GM12878 (cell line): Measurements from ENCODE around the gene RNF175. TPM values are rescaled to one million over a fixed set of nuclear protein-coding genes. Genes with fewer than 3 reads are reported as not detected.

Experiments used
- ATAC-seq: fragments of 200-7000 bp; cut with Tn5 transposase; 3 replicates; pipeline ENCODE4 v1.9.1; 2020; ENCODE audit warnings: mild to moderate bottlenecking, moderate library complexity
- BruUV-seq: library from RNA; stranded (reverse); fragments of 400-500 nt; replicated peaks from 2 replicates; lab custom pipeline; 2021; lab: Mats Ljungman, UMichigan
- CTCF ChIA-PET: fragments of 300-600 bp; sonication (Branson Sonifier 250); formaldehyde crosslinking; extraction: SDS; loops from one replicate; lab custom pipeline; 2021; ENCODE audit warnings: inconsistent platforms; lab: Yijun Ruan, JAX
- POLR2A ChIA-PET: fragments of 350-600 bp; formaldehyde crosslinking; extraction: SDS; loops from one replicate; lab custom pipeline; 2021; ENCODE audit warnings: inconsistent platforms; lab: Charles Lee
- RAD21 ChIA-PET: fragments of 300-600 bp; sonication (Branson Sonifier 250); formaldehyde crosslinking; loops from one replicate; lab custom pipeline; 2023; ENCODE audit warnings: antibody characterized with exemption; ENCODE audit not compliant: unreplicated experiment; lab: Charles Lee
- SMC1A ChIA-PET: fragments of 300-600 bp; sonication (Branson Sonifier 250); formaldehyde crosslinking; loops from one replicate; lab custom pipeline; 2023; ENCODE audit not compliant: unreplicated experiment, uncharacterized antibody; lab: Charles Lee
- DNase-seq: peaks from one replicate; pipeline ENCODE4 v3.0.0-alpha.2; 2011; ENCODE audit warnings: low read depth, low spot score
- FAIRE-seq: peaks from 3 replicates; lab custom pipeline; 2011; peaks lifted over from hg19 to GRCh38; lab: Jason Lieb, UNC
- H2AFZ ChIP-seq: 2 replicates; pipeline ENCODE4 v1.6.0; 2011; ENCODE audit warnings: low read depth, low read length, control low read depth; ENCODE audit not compliant: control insufficient read depth
- H3K27ac ChIP-seq: 2 replicates; pipeline ENCODE4 v1.5.1; 2011; ENCODE audit warnings: control low read depth; ENCODE audit not compliant: control insufficient read depth, insufficient read depth
- H3K27me3 ChIP-seq, 2 experiments: replicated peaks in 1 of 2; 2 replicates each; pipeline versions ENCODE4 v1.6.0 to v1.6.1; 2011; ENCODE audit warnings: low read length in 1 of 2; ENCODE audit not compliant: control insufficient read depth in 2 of 2, insufficient read depth in 2 of 2
- H3K36me3 ChIP-seq, 2 experiments: 2 replicates each; pipeline ENCODE4 v1.5.1; 2011; ENCODE audit warnings: low read length in 1 of 2; ENCODE audit not compliant: control insufficient read depth in 2 of 2, insufficient read depth in 2 of 2
- H3K4me1 ChIP-seq: 2 replicates; pipeline ENCODE4 v1.6.1; 2011; ENCODE audit warnings: mild to moderate bottlenecking, low read length, moderate library complexity, mixed read lengths; ENCODE audit not compliant: control insufficient read depth, insufficient read depth
- H3K4me2 ChIP-seq: 2 replicates; pipeline ENCODE4 v1.6.0; 2011; ENCODE audit warnings: control low read depth; ENCODE audit not compliant: control insufficient read depth, insufficient read depth
- H3K4me3 ChIP-seq: fragments of 200-600 bp; sonication (generic); 2 replicates; pipeline ENCODE4 v1.5.1; 2016
- H3K79me2 ChIP-seq: 2 replicates; pipeline ENCODE4 v1.6.0; 2011; ENCODE audit warnings: low read length; ENCODE audit not compliant: control insufficient read depth, insufficient read depth
- H3K9ac ChIP-seq: 2 replicates; pipeline ENCODE4 v1.8.0; 2011; ENCODE audit warnings: low read length, control low read depth, mixed read lengths; ENCODE audit not compliant: control insufficient read depth, insufficient read depth
- H3K9me3 ChIP-seq: replicated peaks from 3 replicates; pipeline ENCODE4 v1.5.1; 2011; ENCODE audit warnings: mild to moderate bottlenecking, low read length; ENCODE audit not compliant: control insufficient read depth, insufficient read depth
- H4K20me1 ChIP-seq: 2 replicates; pipeline ENCODE4 v1.6.0; 2011; ENCODE audit not compliant: control insufficient read depth, insufficient read depth
- BHLHE40 ChIP-seq, 2 experiments: fragments of 450-650 bp in 1 of 2; IDR thresholded peaks; 2 replicates each; pipeline ENCODE4 v1.6.1; 2011 to 2017; ENCODE audit warnings: low read depth in 2 of 2, borderline replicate concordance in 1 of 2, improper control_type of control experiment in 1 of 2, low read length in 1 of 2, mild to moderate bottlenecking in 1 of 2
- HDAC2 ChIP-seq: fragments of 200-600 bp; sonication (generic); IDR thresholded peaks from 2 replicates; pipeline ENCODE4 v1.6.1; 2017
- LARP7 ChIP-seq: fragments of 450-650 bp; IDR thresholded peaks from 2 replicates; pipeline ENCODE4 v1.6.1; 2017; ENCODE audit warnings: mild to moderate bottlenecking
- NFYA ChIP-seq: IDR thresholded peaks from 2 replicates; pipeline ENCODE4 v1.6.1; 2011; ENCODE audit warnings: low read depth, mild to moderate bottlenecking, low read length, improper control_type of control experiment, borderline replicate concordance
- NR2F1 ChIP-seq: fragments of 450-650 bp; conservative IDR thresholded peaks from 2 replicates; pipeline ENCODE4 v1.6.1; 2017; ENCODE audit warnings: mild to moderate bottlenecking
- PAX8 ChIP-seq: fragments of 450-650 bp; IDR thresholded peaks from 2 replicates; pipeline ENCODE4 v1.6.1; 2017; ENCODE audit warnings: mild to moderate bottlenecking, moderate library complexity
- SMAD1 ChIP-seq: fragments of 450-650 bp; IDR thresholded peaks from 2 replicates; pipeline ENCODE4 v1.6.1; 2018; ENCODE audit warnings: mild to moderate bottlenecking, low read depth; ENCODE audit not compliant: partially characterized antibody
- ZNF384 ChIP-seq: IDR thresholded peaks from 2 replicates; pipeline ENCODE4 v1.6.1; 2012; ENCODE audit warnings: low read depth, mild to moderate bottlenecking, low read length, improper control_type of control experiment, borderline replicate concordance
- WGBS: methylation state at CpG from one replicate; pipeline ENCODE4 v1.1.6; 2016; ENCODE audit warnings: low lambda C conversion rate; ENCODE audit not compliant: insufficient replicate concordance, insufficient coverage; ENCODE audit errors: missing lambda C conversion rate; 5-methylcytosine and 5-hydroxymethylcytosine counted together
- in situ Hi-C: fragments of 300-500 bp; cut with MboI; formaldehyde crosslinking; loops from 9 replicates; pipeline ENCODE4 v1.14.3; 2018; ENCODE audit warnings: mixed read lengths
- intact Hi-C: fragments of 100-400 bp; cut with micrococcal nuclease; formaldehyde crosslinking; loops from one replicate; pipeline ENCODE4 v1.14.2; 2022; ENCODE audit not compliant: unreplicated experiment
- polyA plus RNA-seq, 11 experiments: library from polyadenylated mRNA; depleted of rRNA in 4 of 11; unstranded in 6 of 11; stranded (reverse) in 5 of 11; fragments of >200 nt; fragmentation: Nextera tagmentation in 4 of 11; fragmentation: Illumina TruSeq in 1 of 11; extraction: Ambion mirVana in 4 of 11; extraction: Trizol in 1 of 11; gene quantifications; 1 replicate in 1 of 11; 2 replicates in 10 of 11; pipeline versions ENCODE4 v1.2.1 to v1.2.3, GENCODE V29; 2011 to 2016; ENCODE audit warnings: inconsistent platforms in 2 of 11, missing spikeins in 2 of 11, low read depth in 1 of 11
- total RNA-seq, 4 experiments: library from RNA; depleted of rRNA in 3 of 4; stranded (reverse); fragments of >200 nt in 3 of 4; fragmentation: Illumina TruSeq in 1 of 4; extraction: Trizol in 1 of 4; gene quantifications; 2 replicates each; pipeline versions ENCODE4 v1.2.1 to v1.2.3, GENCODE V29; 2013 to 2021
- TF ChIP-seq, protein P1 (sequence below): fragments of 450-650 bp; IDR thresholded peaks from 2 replicates; pipeline ENCODE4 v1.6.1; 2018; ENCODE audit warnings: borderline replicate concordance, mild to moderate bottlenecking; ENCODE audit not compliant: partially characterized antibody
- TF ChIP-seq, protein P2 (sequence below): fragments of 450-650 bp; IDR thresholded peaks from 2 replicates; pipeline ENCODE4 v1.6.1; 2018; ENCODE audit warnings: mild to moderate bottlenecking, low read depth, moderate library complexity; ENCODE audit not compliant: partially characterized antibody
- TF ChIP-seq, protein P3 (sequence below): IDR thresholded peaks from 2 replicates; pipeline ENCODE4 v1.6.1; 2011; ENCODE audit warnings: borderline replicate concordance, low read depth, mild to moderate bottlenecking, moderate library complexity, low read length; ENCODE audit not compliant: insufficient read depth, poor library complexity, severe bottlenecking
- TF ChIP-seq, protein P4 (sequence below): IDR thresholded peaks from 2 replicates; pipeline ENCODE4 v1.6.1; 2011; ENCODE audit warnings: low read depth, low read length, improper control_type of control experiment, borderline replicate concordance
- TF ChIP-seq, protein P5 (sequence below): IDR thresholded peaks from 2 replicates; pipeline ENCODE4 v1.6.1; 2011; ENCODE audit warnings: borderline replicate concordance, low read depth, mild to moderate bottlenecking, moderate library complexity, mixed read lengths, low read length; ENCODE audit not compliant: insufficient read depth; ENCODE audit errors: extremely low read length

Gene RNF175
- total and polyA plus RNA-seq, 10 of the 15 experiments (the other 5 are each of a cell fraction or from before 2014, with no cell fraction given): not detected

DNA sequence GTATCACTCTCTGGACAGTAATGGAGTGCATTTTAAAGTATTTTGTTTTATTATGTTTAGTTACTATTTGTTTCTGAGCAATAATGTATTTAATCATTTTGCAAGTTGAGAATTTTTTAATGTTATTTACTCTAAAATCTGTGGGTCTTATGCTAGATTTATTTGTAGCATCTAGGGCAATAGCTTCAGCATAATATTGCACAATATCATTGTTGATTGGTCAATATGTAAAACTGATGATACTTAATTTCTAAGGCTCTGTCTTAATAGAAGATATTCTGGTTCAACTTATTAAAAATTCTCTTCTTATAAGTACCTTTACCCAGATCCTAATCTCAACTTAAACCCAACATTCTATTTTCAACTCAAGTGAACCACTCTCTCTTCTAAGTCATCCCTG lies 17.6 kb upstream of the RNF175 start (continued):
- TF ChIP-seq NR2F1: no peak

DNA sequence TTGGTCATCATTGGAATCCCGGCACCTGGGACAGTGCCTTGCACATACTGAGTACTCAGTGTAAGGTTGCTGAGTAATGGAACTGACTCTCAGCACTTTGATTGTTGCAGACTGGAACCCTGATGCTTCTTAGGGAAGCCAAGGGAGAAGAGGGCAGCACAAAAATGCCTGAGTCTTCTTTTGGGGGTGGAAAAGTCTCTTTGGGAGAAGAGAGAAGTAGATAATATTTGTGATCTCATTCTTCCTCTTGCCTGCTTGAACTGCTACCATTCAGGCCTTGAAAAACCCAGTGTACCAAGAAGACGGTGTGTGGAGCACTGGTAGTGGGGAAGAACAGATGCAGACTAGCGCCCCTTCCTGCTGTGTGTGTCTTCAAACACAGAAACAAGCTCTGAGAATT lies 16.8 kb upstream of the RNF175 start:
- H3K27me3 ChIP-seq: peaks cover 0 to 3% of the 10 kb centered on the region in 2 experiments; a peak in 1 of 4 replicates
- intact Hi-C loops (loop anchor here (10.0 kb wide), 1 partner anchor 848 kb away; no protein-coding TSS in a partner anchor), in situ Hi-C loops (no loop called here)
- 1% methylated on average over 3 of the region's 3 CpGs for WGBS
- no peaks in the 10 kb centered on the region for H3K79me2 ChIP-seq
- BruUV-seq: no TSS peak
- FAIRE-seq (no peak), DNase-seq (no peak), ATAC-seq (no peak)
- no peaks in the 10 kb centered on the region for H4K20me1 ChIP-seq
- ChIA-PET CTCF (interaction anchor here (1.0 kb wide), 1 partner anchor 10 kb away, joined by 4 read pairs; no protein-coding TSS in a partner anchor), POLR2A (no interaction called here), SMC1A (interaction anchor here (0.8 to 1.0 kb wide), 2 partner anchors 13 to 19 kb away, joined by 3 to 4 read pairs; no protein-coding TSS in a partner anchor), RAD21 (no interaction called here)
- H3K4me1 ChIP-seq: 0 out of 2 replicates have a peak, but pooled peaks cover 3% of the 10 kb centered on the region
- no peak overlapping the region for H3K27ac ChIP-seq
- no peak overlapping the region for H3K9ac ChIP-seq
- no peaks in the 10 kb centered on the region for H3K36me3 ChIP-seq
- no peaks in the 10 kb centered on the region; the same call in 2 of the 3 replicates for H3K9me3 ChIP-seq
- H2AFZ ChIP-seq: no peak overlapping the region
- no peak overlapping the region for H3K4me3 ChIP-seq
- no peak overlapping the region for H3K4me2 ChIP-seq
- TF ChIP-seq HDAC2: no peak
- TF ChIP-seq, protein P1, sequence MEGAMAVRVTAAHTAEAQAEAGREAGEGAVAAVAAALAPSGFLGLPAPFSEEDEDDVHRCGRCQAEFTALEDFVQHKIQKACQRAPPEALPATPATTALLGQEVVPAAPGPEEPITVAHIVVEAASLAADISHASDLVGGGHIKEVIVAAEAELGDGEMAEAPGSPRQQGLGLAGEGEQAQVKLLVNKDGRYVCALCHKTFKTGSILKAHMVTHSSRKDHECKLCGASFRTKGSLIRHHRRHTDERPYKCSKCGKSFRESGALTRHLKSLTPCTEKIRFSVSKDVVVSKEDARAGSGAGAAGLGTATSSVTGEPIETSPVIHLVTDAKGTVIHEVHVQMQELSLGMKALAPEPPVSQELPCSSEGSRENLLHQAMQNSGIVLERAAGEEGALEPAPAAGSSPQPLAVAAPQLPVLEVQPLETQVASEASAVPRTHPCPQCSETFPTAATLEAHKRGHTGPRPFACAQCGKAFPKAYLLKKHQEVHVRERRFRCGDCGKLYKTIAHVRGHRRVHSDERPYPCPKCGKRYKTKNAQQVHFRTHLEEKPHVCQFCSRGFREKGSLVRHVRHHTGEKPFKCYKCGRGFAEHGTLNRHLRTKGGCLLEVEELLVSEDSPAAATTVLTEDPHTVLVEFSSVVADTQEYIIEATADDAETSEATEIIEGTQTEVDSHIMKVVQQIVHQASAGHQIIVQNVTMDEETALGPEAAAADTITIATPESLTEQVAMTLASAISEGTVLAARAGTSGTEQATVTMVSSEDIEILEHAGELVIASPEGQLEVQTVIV: no peak
- TF ChIP-seq, protein P2, sequence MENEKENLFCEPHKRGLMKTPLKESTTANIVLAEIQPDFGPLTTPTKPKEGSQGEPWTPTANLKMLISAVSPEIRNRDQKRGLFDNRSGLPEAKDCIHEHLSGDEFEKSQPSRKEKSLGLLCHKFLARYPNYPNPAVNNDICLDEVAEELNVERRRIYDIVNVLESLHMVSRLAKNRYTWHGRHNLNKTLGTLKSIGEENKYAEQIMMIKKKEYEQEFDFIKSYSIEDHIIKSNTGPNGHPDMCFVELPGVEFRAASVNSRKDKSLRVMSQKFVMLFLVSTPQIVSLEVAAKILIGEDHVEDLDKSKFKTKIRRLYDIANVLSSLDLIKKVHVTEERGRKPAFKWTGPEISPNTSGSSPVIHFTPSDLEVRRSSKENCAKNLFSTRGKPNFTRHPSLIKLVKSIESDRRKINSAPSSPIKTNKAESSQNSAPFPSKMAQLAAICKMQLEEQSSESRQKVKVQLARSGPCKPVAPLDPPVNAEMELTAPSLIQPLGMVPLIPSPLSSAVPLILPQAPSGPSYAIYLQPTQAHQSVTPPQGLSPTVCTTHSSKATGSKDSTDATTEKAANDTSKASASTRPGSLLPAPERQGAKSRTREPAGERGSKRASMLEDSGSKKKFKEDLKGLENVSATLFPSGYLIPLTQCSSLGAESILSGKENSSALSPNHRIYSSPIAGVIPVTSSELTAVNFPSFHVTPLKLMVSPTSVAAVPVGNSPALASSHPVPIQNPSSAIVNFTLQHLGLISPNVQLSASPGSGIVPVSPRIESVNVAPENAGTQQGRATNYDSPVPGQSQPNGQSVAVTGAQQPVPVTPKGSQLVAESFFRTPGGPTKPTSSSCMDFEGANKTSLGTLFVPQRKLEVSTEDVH: no peak
- TF ChIP-seq LARP7: no peak
- TF ChIP-seq ZNF384: no peak
- no peak for TF ChIP-seq NFYA
- TF ChIP-seq PAX8: no peak
- TF ChIP-seq, protein P3, sequence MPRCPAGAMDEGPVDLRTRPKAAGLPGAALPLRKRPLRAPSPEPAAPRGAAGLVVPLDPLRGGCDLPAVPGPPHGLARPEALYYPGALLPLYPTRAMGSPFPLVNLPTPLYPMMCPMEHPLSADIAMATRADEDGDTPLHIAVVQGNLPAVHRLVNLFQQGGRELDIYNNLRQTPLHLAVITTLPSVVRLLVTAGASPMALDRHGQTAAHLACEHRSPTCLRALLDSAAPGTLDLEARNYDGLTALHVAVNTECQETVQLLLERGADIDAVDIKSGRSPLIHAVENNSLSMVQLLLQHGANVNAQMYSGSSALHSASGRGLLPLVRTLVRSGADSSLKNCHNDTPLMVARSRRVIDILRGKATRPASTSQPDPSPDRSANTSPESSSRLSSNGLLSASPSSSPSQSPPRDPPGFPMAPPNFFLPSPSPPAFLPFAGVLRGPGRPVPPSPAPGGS: no peak
- TF ChIP-seq, protein P4, sequence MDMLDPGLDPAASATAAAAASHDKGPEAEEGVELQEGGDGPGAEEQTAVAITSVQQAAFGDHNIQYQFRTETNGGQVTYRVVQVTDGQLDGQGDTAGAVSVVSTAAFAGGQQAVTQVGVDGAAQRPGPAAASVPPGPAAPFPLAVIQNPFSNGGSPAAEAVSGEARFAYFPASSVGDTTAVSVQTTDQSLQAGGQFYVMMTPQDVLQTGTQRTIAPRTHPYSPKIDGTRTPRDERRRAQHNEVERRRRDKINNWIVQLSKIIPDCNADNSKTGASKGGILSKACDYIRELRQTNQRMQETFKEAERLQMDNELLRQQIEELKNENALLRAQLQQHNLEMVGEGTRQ: no peak
- TF ChIP-seq, protein P5, sequence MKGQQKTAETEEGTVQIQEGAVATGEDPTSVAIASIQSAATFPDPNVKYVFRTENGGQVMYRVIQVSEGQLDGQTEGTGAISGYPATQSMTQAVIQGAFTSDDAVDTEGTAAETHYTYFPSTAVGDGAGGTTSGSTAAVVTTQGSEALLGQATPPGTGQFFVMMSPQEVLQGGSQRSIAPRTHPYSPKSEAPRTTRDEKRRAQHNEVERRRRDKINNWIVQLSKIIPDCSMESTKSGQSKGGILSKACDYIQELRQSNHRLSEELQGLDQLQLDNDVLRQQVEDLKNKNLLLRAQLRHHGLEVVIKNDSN: no peak
- no peak for TF ChIP-seq BHLHE40 (IDR thresholded peaks at IDR 0.05; ENCODE audit: borderline replicate concordance in 1 of 2, low read depth in 2 of 2, low read length in 1 of 2)
- no peak for TF ChIP-seq SMAD1
